Heart right ventricle (tissue), 16 donors: ENCODE results near the gene ABRAXAS1. TPM values are rescaled to one million over a fixed set of nuclear protein-coding genes. Genes with fewer than 3 reads are reported as not detected.

Experiments used
- ATAC-seq, 8 donors: fragments of 200-7000 bp; cut with Tn5 transposase; one replicate each; pipeline ENCODE4 v1.9.1; 2020; ENCODE audit warnings: mild to moderate bottlenecking in 8 of 8, moderate library complexity in 8 of 8, moderate number of reproducible peaks in 1 of 8
- DNase-seq, 2 donors: peaks; one replicate each; pipeline ENCODE4 v3.0.0-alpha.2; 2020
- H3K27ac ChIP-seq, 10 donors: fragments of 200-600 bp; sonication (generic) in 2 of 10; one replicate each; pipeline versions ENCODE4 v1.5.0 to v1.8.0; 2020 to 2022; ENCODE audit warnings: mild to moderate bottlenecking in 3 of 10
- H3K27me3 ChIP-seq, 7 donors: fragments of 200-600 bp; one replicate each; pipeline ENCODE4 v1.8.0; 2021 to 2022; ENCODE audit warnings: mild to moderate bottlenecking in 2 of 7
- H3K36me3 ChIP-seq, 9 donors: fragments of 200-600 bp; sonication (generic) in 1 of 9; one replicate each; pipeline versions ENCODE4 v1.5.0 to v1.8.0; 2020 to 2022; ENCODE audit warnings: mild to moderate bottlenecking in 2 of 9
- H3K4me1 ChIP-seq, 9 donors: fragments of 200-600 bp; sonication (generic) in 1 of 9; one replicate each; pipeline versions ENCODE4 v1.5.0 to v1.8.0; 2020 to 2022; ENCODE audit warnings: mild to moderate bottlenecking in 4 of 9
- H3K4me3 ChIP-seq, 10 donors: fragments of 200-600 bp; sonication (generic) in 2 of 10; one replicate each; pipeline versions ENCODE4 v1.5.0 to v1.8.0; 2020 to 2022; ENCODE audit warnings: mild to moderate bottlenecking in 7 of 10, moderate library complexity in 2 of 10
- H3K9me3 ChIP-seq, 11 donors: fragments of 200-600 bp in 10 of 11; sonication (generic) in 2 of 11; one replicate each; pipeline versions ENCODE4 v1.5.0 to v1.8.0; 2013 to 2022; ENCODE audit warnings: mild to moderate bottlenecking in 2 of 11, control low read depth in 1 of 11, moderate library complexity in 1 of 11
- WGBS, 2 donors: extraction: QIAGEN DNeasy Blood & Tissue Kit; methylation state at CpG; one replicate each; pipeline ENCODE4 v1.1.7; 2013; ENCODE audit warnings: inconsistent platforms in 1 of 2; 5-methylcytosine and 5-hydroxymethylcytosine counted together
- intact Hi-C, 10 donors: fragments of 100-400 bp; cut with DNase I; formaldehyde crosslinking; loops; one replicate each; pipeline versions ENCODE4 v1.11.1 to v1.14.2; 2022
- polyA plus RNA-seq, 2 donors: library from polyadenylated mRNA; stranded (reverse); fragments of 200-250 nt; gene quantifications; one replicate each; pipeline ENCODE4 v1.2.3, GENCODE V29; 2013
- total RNA-seq, 10 donors: library from RNA; stranded (reverse); fragmentation: NEBNext Ultra II Directional in 3 of 10; extraction: Animal tissue kit (Norgen Biotek cat#: 25700) in 3 of 10; gene quantifications; one replicate each; pipeline versions ENCODE4 v1.2.1 to v1.2.4, GENCODE V29; 2021 to 2023
- TF ChIP-seq, protein P1 (sequence below), 9 donors: fragments of 200-600 bp; sonication (generic) in 2 of 9; IDR thresholded peaks; one replicate each; pipeline versions ENCODE4 v1.5.0 to v1.8.0; 2021 to 2022; ENCODE audit warnings: antibody characterized with exemption in 9 of 9, mild to moderate bottlenecking in 5 of 9, moderate library complexity in 1 of 9
- donor health status: Arrhythmogenic right ventricular cardiomyopathy.
- donor health status: ischemic (EF 13 %, LVEDD 7.1; RV severe dilation, severe dysfunction).
- donor health status: healthy with polysubstance abuse.
- donor health status: DM: no; HTN: yes; CAD: no.
- donor health status: DM: no; HTN: no; CAD: no.
- donor health status: ischemic (EF 25% LVEDD 6.9; RV normal size, moderate dysfunction).
- donor health status: ischemic (EF 25% LVEDD 5.7; RV mildly dilated, moderate dysfunction).
- donor health status: healthy.
- donor health status: DM: yes; HTN: yes; CAD: no.
- donor health status: Ischemic cardiomyopathy.
- donor health status: ischemic (EF 35%, LVEDD 5.7; RV mildly dilated, moderate dysfunction).
- donor health status: nonischemic (EF 11% LVEDD 7.7; RV severe dilation, severe dysfunction).
- donor health status: DM: yes; HTN: yes; CAD: no.
- donor health status: PGD.
- donor health status: ischemic (EF 29% LVEDD 5.4; RV normal size, mild dysfunction).
- donor health status: nonischemic (EF 23%, LVEDD 6.1; RV moderate dilation, normal function).

ABRAXAS1 gene
- total and polyA plus RNA-seq, 12 donors: 2.3 to 11.0 (median 6.5) TPM

DNA sequence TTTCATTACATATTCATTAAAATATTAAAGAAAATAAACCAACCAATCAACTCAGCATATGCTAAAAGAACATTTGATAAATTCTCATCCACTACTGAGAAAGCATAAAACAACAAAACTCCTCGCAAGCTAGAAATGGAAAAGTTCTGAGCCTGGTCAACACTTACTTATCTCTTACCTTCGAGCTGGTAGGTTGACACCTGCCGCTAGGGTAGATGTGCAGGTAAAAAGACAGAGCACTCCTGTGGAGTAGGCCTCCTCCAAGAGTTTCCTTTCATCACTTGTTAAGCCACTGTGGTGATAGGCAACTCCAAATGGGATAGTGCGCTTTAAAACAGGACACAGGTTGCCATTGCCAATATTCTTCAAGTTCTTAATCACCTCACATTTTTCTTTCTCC is 48.2 kb downstream of the ABRAXAS1 start:
- 89 to 96% methylated on average over 4 of the region's 4 CpGs for WGBS, 2 donors
- no peak overlapping the region for H3K27ac ChIP-seq
- ATAC-seq: no peak
- no peak overlapping the region for H3K4me3 ChIP-seq
- DNase-seq: no peak
- intact Hi-C loops: no loop called here
- H3K4me1 ChIP-seq: no peaks in the 10 kb centered on the region
- H3K9me3 ChIP-seq: no peaks in the 10 kb centered on the region
- TF ChIP-seq, protein P1, sequence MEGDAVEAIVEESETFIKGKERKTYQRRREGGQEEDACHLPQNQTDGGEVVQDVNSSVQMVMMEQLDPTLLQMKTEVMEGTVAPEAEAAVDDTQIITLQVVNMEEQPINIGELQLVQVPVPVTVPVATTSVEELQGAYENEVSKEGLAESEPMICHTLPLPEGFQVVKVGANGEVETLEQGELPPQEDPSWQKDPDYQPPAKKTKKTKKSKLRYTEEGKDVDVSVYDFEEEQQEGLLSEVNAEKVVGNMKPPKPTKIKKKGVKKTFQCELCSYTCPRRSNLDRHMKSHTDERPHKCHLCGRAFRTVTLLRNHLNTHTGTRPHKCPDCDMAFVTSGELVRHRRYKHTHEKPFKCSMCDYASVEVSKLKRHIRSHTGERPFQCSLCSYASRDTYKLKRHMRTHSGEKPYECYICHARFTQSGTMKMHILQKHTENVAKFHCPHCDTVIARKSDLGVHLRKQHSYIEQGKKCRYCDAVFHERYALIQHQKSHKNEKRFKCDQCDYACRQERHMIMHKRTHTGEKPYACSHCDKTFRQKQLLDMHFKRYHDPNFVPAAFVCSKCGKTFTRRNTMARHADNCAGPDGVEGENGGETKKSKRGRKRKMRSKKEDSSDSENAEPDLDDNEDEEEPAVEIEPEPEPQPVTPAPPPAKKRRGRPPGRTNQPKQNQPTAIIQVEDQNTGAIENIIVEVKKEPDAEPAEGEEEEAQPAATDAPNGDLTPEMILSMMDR (IDR thresholded peaks at IDR 0.05): no peak
- H3K27me3 ChIP-seq: no peaks in the 10 kb centered on the region
- H3K36me3 ChIP-seq: peaks cover 0 to 94% (median 19%) of the 10 kb centered on the region in 9 donors

DNA sequence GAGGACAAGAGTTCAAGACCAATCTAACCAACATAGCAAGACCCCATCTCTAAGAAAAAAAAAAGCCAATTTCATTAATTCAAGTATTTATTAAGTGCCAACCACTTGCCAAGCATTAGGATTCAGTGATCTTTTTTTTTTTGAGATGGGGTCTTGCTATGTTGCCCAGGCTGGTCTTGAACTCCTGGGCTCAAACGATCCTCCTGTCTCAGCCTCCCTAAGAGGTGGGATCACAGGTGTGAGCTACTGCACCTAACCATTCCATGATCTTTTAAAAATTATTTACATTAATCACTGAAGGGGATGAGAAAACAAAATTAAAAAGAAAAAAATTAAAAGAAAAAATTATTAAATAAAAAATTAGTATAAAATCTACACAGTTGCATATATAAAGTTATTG is 53.7 kb downstream of the ABRAXAS1 start:
- TF ChIP-seq, protein P1 (IDR thresholded peaks at IDR 0.05): no peak
- Histone ChIP-seq H3K4me1 (no peaks in the 10 kb centered on the region), H3K4me3 (no peak overlapping the region), H3K36me3 (peaks cover 0 to 95% (median 14%) of the 10 kb centered on the region in 9 donors), H3K27ac (no peak overlapping the region), H3K9me3 (no peaks in the 10 kb centered on the region), H3K27me3 (no peaks in the 10 kb centered on the region)
- intact Hi-C loops: no loop called here
- DNase-seq (no peak), ATAC-seq (no peak)
- 96 to 100% methylated on average over 1 of the region's 1 CpG for WGBS, 2 donors

DNA sequence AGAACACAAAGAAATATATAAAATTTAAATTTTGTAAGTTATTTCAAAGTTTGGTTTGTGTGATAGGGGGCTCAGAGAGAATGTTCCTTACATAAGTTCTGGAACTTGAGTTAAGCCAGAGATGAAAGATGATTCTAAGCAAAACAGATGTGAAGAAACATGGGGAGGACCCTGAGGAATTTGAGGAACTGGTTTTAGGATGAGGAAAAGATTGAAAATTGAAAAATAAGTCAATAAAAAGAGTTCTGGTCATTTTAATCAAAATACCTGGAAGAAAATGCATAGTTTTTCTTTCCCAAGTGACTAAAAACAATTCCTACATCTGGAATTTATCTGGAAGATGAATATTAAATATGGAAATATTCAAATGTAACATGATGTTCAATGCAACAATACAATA is 66.7 kb downstream of the ABRAXAS1 start:
- H3K27me3 ChIP-seq: no peaks in the 10 kb centered on the region
- H3K27ac ChIP-seq: no peak overlapping the region
- DNase-seq (no peak), ATAC-seq (no peak)
- intact Hi-C loops: no loop called here
- no peaks in the 10 kb centered on the region for H3K9me3 ChIP-seq
- H3K4me1 ChIP-seq: no peaks in the 10 kb centered on the region
- H3K36me3 ChIP-seq: peaks cover 0 to 100% (median 54%) of the 10 kb centered on the region in 9 donors
- TF ChIP-seq, protein P1 (IDR thresholded peaks at IDR 0.05): no peak
- no peak overlapping the region for H3K4me3 ChIP-seq

DNA sequence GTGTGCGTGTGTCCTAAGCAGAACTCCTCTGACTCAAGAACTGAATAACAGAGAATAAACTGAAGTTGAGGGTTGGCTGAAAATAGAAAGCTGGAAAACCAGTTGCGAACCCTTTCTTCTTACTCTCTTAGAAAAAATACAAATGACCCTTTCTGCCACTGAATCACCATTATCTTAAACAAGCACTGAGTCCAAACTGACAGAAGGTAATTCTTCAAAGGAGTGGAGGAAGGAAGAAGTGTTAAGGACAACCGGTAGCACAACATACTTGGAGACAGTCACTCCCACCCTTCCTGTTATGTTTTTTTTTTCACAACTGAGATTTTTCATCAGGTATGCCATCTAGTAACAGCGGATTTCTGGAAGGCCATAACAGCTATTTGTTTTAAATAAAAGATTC is 67.3 kb downstream of the ABRAXAS1 start:
- DNase-seq: no peak
- Histone ChIP-seq H3K9me3 (no peaks in the 10 kb centered on the region), H3K36me3 (peaks cover 0 to 100% (median 51%) of the 10 kb centered on the region in 9 donors), H3K27me3 (no peaks in the 10 kb centered on the region), H3K4me1 (no peaks in the 10 kb centered on the region), H3K4me3 (no peak overlapping the region), H3K27ac (no peak overlapping the region)
- 86 to 89% methylated on average over 4 of the region's 4 CpGs for WGBS, 2 donors
- no peak for ATAC-seq
- TF ChIP-seq, protein P1 (IDR thresholded peaks at IDR 0.05): no peak
- intact Hi-C loops: no loop called here
